Stimulated activated CD4-positive, alpha-beta T cell treated with anti-CD3 and anti-CD28 coated beads, Interleukin-15, amount 100 ng/mL, for 1 hour (primary cell): Measurements from ENCODE around the gene DACH1.

ENCODE experiments used
- DNase-seq, 2 donors: peaks; one replicate each; pipeline ENCODE4 v3.0.0-alpha.2; 2020; ENCODE audit warnings: low read depth in 1 of 2, low spot score in 1 of 2

Gene DACH1

DNA sequence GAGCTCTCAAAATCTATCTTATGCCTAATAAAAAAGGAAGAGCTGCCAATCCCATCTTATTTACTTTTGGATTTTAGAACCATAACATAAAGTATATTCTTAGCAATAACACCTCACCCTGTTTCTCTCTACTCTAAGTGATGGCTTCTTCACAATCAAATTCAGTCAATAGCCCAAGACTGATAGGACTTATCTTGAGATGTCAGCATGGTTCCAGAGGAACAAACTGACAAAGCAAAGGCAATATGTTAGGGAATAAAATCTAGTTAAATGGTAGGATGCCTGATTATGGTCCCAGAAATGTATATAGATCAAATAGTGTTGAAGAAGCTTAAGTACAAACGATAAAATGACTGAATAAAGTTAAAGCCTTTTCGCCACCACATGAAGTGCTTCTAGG lies 36.3 kb downstream of the DACH1 start:
- no peak for DNase-seq

DNA sequence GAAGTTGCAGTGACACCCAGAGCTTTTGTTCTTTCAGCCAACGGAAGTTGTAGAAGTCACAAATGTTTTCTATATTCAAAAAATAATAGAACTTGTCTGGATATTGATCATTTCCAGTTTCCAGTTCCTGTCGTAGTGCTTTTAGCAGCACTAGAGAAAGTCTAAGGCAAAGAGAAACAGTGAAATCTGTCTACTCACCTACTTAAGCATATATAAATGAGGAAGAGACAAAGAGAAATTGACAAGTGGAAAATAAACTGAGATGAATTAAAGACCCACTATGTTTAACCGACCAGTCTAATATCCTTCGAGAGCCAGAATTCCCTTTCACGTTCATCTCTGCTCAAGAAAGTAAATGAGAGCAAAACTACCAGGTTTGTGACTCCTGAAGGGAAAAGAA lies 36.7 kb downstream of the DACH1 start:
- DNase-seq, result no peak

DNA sequence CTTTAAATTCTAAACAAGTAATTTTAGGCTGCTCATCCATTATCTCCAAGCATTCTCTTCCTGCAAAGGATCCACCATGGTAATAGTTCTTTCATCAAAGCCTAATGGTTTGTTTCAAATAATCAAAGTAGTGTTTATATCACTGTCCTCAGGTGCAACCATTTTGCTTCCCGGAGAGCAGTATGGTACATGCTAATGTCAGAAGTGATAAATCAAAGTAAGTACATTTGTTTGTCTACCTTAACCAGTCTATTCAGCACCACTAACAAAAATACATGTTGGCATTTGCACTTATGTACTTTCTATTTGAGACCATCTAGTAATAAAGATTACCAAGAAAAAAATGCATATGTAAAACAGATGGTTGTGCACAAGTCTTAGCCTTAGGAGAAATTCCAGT lies 37.5 kb downstream of the DACH1 start:
- no peak for DNase-seq

DNA sequence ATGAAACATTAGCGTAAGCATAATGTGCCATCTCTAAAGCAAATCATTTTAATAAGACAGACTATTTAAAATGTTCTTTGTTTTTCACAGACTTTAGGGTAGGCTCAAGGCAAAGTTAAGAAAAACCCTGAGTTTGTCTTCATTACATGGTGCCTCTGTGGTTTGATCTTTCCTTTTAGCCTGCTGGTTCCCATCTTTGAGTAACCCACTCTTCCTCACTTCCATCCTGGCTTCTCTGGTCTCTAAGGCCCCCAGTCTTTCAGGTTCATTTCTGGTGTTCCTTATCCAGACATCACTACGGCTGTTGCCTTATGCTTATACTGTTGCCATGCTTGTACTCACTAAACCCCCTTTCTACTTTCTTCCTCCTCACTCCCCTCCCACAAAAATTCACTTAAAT lies 38.4 kb downstream of the DACH1 start:
- no peak for DNase-seq

DNA sequence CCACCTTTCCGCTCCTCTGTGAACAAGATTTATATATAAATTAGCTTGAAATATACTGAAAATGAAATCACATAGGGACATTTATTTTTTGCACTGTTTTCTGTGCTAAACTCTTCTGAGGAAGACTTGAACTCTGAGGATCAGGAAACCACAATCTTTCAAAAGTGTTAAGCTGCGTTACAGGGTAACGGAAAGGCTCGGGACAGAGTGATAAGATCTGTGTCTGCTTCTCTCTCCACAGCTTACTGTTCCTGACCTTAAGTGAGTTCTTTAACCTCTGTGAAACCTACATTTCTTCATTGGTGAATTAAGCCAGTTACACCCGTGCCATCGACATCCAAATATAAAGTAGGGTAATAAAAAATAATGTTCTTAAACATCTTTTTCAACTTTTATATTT lies 38.9 kb downstream of the DACH1 start:
- no peak for DNase-seq

- DNase-seq, result no peak
These were observed 39.8 kb downstream of the DACH1 start for GRCh38 chr13:71827241-71827640.

GRCh38 chr13:71820699-71821098 lies 46.3 kb downstream of the DACH1 start:
- no peak for DNase-seq

DNA sequence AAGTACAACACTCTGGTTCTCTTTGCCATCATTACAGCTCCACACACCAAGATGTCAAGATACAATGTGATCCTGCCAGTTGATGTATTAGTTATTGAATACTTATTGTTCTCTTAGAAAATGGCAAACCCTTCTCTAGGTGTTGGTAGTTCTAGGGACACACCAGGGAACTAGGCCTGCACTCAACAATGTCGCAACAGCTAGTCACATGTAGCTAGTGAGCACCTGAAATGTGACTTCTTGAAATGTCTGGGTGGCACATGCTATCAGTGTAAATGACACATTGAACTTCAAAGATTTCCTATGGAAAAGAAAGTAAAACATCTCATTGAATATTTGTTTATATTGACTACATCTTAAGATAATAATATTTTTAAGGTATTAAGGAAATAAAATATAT lies 49.7 kb downstream of the DACH1 start:
- no peak for DNase-seq

- DNase-seq, result no peak
These were observed 52.1 kb downstream of the DACH1 start for GRCh38 chr13:71814806-71815360.

GRCh38 chr13:71813187-71813586 lies 53.8 kb downstream of the DACH1 start:
- DNase-seq, result no peak

- no peak for DNase-seq
These were observed 55.7 kb downstream of the DACH1 start for GRCh38 chr13:71811344-71811743.

DNA sequence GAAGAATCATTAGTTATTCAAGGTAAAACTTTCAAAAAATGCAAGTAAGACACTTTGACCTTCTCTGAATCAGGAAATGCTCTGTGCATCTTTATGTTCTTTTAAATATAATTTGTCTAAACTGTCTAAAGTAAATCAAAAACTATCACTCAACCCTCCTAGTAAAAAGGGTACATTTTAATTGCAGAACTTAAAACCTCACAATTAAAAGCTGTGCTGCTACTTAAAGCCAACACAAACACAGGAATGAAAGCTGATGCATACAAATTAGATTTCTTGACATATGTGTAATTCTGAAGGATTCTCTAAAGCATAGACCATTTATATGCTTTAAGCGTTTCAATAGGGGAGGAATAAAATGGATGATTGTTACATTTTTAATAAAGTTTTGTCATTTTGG lies 58.3 kb downstream of the DACH1 start:
- DNase-seq, result no peak

DNA sequence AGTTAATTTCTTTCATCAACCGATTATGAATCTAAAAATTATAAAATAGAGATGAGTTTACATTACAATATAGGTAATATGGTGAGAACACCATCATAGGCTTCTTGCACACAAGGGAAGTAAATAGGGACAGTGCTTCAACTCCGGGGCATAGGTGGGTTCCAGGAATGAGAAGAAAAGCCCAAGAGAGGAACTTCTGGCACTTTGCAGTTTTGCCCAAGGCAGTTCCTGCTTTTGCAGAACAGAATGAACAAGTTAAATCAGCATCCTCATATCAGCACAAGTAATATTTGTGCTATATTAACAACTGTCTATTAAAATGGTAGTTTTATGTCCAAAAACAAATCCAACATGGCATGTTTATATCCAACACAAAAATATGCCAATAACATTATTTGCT lies 60.1 kb downstream of the DACH1 start:
- DNase-seq, result no peak

GRCh38 chr13:71803066-71803465 lies 63.9 kb downstream of the DACH1 start:
- DNase-seq, result no peak

DNA sequence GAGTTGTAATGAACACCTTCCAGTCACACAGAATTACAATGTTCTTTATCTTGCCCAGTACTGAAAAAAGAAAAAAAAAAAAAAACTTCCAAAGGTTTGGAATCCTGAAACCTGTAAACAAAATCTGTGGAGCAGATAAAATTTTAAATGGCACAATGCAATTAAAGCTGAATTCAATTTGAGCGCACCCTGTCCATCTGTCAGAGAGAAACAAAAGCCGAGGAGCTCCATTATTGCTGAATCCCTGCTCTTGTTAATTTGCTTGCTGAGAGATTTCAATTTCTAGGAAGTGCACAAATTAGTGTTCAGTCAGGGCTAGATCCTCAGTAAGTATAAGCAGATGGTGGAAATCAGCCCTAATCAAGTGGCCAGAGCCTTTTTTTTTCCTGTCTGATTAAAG lies 65.2 kb downstream of the DACH1 start:
- no peak for DNase-seq

- DNase-seq, result no peak
These were observed 65.7 kb downstream of the DACH1 start for GRCh38 chr13:71801165-71801760.

DNA sequence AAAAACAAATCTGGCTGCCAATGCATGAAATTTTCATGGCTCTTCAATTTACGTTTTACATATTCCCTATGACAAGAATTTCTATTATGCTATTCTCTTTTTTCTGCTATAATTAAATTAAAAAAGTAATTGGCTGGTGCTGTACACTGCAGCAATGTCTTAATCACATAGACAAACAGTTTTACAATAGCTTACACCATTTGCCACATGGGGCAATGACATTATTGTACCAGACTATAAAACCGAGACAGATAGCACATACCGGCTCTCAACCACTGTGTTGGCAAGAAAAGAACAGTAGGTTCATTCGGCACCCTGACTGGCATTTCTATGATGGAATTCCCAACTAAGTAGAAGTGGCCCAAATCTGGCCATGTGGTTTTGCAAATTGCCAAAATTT lies 67.7 kb downstream of the DACH1 start:
- DNase-seq, result no peak

GRCh38 chr13:71798707-71799106 lies 68.3 kb downstream of the DACH1 start:
- DNase-seq, result no peak

DNA sequence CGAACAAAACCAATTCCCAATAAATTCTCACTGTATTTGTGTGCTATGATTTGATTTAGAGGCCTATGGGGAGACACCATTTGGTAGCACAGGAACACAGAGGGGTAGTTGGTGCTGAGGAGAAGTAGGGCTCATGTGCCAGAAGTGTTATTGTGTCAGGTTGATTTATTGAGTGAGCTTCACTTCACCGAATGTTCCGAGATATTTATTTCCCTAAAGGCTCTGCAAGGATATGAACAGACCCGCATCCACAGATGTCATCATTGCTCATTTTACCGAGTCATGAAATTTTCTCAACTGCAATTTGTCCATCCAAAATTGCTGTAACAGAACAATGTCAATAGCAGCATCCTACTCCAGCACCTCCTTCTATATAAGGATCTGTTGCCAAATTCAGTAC lies 69.5 kb downstream of the DACH1 start:
- no peak for DNase-seq

DNA sequence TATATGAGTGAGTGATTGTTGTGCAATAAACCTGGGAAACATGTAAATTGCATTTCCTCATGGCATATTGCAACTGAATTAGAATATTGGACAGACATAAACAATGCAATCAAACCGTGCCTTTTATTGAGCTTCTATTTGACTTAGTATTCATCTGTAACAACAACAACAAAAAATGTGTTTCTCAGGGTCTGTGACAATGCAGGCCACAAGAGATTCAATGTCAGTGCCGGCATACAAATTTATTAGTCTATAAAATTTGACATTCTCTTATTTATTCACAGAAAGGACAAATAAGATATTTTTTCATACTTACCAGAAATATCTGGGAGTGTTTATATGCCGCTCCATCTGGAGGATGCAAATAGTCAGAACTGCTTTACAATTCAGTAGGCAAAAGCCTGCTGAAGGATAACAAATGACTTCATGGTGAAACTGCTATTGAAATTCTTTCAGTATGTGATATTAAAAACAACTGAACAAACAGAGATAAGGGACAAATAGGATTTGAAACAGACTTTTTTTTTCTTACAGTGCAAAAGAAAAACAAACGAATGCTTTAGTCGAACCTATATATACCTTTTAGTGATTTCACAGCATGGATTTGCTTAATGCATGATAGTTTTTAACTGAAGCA lies 77.2 kb downstream of the DACH1 start:
- no peak for DNase-seq

- DNase-seq, result no peak
These were observed 78.0 kb downstream of the DACH1 start for GRCh38 chr13:71789037-71789436.

- no peak for DNase-seq
These were observed 79.6 kb downstream of the DACH1 start for GRCh38 chr13:71787414-71787813.

GRCh38 chr13:71786875-71787274 lies 80.1 kb downstream of the DACH1 start:
- no peak for DNase-seq
